Ramos (cell line): Measurements from ENCODE around the gene PLA1A.

Experiments
- in situ Hi-C: fragments of 300-500 bp; cut with MboI; formaldehyde crosslinking; loops from one replicate; pipeline ENCODE4 v1.14.3; 2022; ENCODE audit warnings: low sequenced_read_pairs; ENCODE audit not compliant: unreplicated experiment

Gene PLA1A

DNA sequence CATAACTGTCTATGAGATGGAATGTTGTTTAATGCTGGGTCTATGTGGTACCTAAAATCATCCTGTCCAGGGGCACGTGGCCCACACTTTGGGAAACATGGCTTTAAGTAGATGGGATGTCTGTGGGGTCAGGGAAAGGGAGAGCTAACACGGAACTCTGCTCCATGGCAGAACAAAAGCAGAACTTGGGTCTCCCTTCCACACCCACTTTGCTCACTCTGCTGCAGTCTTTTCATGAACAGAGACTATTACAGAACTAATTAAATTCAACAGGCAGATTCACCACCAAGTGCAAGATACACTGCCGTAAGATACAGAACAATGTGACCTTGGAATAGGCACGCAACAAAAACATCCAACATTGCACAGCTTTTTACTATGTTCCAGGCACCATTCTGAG, 34.5 kb downstream of the PLA1A start:
- in situ Hi-C loops = no loop called here

DNA sequence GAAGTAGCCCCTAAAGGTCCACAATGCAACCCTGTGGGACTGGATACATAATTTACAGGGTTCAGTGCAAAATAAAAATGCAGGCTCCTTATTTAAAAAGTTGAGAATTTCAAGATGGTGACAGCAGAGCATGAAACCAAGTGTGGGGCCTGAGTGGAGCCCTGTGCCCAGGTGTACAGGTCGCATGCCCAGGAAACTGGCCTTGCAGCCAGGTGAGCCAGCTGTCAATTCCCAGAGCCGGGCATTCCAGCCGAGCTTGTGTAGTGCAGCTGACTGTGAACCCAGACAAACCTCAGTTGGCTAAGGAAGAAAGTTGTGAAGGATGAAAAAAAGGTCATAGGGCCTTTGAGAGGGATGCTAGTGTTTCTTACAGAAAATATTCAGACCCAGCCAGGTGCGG, 35.1 kb downstream of the PLA1A start:
- in situ Hi-C loops = no loop called here

DNA sequence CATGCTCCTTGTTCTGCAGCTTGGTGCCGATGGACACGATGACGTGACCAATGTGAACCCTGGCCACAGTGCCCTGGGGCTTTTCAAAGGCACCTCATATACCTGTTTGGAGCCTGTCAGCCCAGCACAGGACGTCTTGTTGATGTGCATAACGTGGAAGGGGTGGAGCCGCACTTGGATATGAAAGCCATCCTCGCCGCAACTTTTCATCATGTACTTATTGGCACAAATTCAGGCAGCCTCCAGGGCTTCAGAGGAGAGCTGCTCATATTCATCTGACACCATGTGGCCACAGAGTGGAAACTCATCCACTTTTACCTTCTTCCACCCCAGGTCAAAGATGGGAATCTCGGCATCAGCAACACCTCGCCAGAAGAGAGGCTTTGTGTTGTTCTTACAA, 38.0 kb downstream of the PLA1A start:
- in situ Hi-C loops = no loop called here

DNA sequence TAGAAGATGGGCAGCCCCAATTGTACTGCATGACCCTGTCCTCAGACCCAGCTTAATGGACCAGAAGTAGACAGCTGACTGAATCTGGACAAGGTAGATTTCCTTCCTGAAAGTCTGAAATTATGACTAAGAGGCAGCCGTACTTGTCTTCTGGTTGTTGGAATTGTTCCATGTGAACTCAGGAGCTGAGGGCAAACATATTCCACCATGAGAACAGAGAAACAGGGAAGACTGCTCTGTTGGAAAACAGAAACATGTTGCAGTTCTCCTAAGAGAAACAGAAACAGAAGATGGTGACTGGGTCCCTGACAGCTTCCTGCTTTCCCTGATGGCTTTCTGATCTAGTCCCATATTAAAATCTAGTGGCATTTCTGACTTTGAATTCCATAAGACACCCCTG, 38.6 kb downstream of the PLA1A start:
- in situ Hi-C loops = no loop called here

DNA sequence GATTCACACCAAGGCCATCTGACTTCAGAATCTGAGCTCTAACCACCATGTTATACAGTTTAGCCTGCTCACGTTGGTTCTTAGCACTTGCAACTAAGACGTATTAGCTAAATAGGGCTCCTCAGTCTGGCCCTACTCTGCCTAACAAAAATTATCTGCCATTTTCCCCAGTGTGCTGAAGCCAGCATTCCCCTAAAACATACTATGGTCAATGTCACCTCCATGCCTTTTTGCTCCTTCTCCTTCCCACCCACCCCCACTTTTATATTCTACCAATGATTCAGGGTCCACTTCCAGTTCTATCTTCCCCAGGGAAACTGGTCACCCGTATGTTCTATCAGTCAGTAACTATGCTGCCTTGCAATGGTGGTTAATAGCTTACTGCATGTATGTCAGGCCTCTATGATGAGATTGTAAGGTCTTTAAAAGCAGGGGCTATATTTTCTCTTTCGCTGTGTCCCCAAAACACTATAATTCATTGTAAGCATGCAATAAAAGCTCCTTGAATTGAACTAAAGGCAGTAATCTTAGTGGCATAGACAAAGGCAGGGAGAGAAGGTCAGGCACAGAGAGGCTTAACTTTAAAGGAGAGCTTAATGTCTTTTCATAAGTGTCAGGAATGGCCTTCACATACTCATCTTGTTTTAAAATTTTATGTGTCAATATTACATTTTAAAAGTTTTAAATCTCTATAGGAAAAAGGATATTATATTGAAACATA, 39.4 kb downstream of the PLA1A start:
- in situ Hi-C loops = no loop called here

DNA sequence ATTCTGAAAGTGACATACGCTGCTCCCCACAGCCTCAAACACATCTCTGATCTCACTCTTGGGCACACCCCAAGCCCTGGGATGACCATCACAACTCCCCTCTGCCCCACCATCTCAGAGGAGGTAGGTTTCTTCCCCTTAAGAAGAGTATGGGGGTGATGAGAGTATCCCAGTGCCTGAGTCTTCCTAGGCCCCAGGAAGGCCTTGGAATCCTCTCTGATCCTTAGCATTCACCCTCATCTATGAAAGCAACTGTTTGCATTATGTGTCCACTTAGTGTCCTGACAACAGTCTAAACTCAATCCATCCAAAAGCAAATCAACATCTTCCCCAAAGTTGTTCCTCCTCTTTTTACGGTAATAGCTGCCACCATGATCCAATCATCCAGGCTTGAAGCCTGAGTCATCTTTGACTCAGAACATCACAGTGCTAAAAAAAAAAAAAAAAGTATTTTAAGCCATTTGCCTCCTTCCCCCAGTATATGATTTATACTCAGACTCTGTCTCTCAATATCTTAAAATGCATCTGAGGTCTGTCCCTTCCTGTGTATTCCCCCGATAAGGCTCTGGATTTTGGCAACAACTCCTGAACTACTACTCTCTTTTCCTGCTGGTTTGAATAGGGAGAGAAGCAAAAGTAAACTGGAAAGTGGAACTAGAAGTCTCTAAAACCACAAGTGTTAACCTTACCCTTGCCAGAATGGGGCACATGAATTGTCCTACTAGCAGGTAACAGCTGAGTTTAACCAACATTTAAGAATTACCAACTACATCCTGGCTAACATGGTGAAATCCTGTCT, 40.2 kb downstream of the PLA1A start:
- in situ Hi-C loops = no loop called here

DNA sequence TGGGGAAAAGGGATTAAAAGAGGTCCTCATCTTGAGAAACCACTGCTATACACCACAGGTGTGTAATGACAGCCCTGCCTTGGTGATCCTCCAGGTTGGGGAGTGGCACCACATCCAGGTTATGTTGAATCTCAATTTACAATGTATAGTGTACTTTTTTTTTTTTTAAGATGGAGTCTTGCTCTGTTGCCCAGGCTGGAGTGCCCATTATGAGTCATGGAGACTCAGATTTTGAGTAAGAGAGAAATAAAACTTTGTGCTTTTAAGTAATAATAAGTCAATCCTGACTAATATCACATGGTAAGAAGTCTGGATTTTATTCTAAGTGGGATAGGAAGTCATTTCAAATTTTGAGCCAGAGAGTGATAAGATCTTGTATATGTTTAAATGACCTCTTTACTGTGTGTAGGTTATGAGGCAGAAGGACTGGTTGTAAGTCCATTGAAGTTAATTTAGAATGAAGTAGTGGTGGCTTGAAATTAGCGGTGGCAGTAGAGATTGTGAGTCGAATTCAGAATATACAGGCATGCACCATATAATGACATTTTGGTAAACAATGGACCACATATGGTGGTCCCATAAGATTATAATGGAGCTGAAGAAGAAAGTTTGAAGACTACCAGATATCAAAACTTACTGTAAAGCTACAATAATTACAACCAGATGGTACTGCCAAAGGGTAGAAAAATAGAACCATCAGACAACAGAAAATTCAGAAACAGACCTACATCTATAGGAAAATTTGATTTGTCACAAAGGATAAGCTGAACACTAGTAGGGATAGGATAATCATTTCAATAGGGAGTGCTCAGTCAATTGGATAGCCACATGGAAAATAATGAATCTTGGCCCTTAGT, 42.0 kb downstream of the PLA1A start:
- in situ Hi-C loops = no loop called here

DNA sequence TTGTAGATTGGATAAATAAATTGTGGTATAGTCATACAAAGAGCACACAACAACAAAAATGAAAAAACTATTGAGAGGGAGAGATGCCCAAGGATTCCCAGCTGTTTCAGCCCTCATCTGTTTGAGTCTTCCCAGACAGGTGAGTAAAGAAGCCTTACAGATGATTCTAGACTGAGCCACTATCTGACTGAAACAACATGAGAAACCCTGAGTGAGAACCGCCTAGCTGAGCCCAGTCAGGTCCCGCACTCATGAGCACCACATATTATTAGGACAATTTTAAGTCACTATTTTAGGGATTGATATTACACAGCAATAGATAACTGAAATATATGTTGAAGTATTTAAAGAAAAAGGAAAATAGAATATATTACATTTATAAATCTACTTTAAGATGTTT, 43.7 kb downstream of the PLA1A start:
- in situ Hi-C loops = no loop called here

DNA sequence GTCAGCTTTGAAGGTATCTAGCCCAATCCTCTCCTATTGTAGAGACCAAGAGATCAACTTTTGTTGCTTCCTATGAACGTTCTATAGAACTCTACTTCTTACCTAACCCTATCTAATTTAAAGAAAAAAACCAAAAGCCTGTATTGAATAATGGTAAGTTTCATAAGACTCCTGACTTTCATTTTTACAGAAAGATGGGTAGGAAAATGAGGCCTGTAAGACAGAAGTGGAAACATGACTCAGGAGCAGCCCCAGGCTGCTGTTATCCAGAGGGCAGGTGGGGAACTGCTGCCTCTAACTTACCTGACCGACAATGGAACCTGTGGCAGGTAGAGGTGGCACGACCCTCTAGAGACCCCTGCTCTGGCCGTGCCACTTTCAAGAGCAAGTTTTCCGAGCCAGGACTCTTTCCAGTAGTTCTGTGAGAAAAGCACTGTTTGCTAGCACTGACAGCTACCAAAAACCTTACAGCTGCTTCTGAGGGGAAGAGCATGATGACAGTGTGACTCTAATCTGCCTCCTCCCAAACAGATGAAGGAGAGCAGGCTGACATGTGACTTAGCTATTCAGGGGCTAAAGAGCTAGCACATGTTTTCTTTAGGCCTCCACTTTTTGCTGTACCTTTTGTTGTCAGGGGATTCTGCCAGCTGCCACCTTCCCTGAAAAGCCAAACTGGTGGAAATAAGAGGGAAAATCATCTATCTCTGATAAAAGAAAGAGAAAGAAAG, 45.2 kb downstream of the PLA1A start:
- in situ Hi-C loops = no loop called here

DNA sequence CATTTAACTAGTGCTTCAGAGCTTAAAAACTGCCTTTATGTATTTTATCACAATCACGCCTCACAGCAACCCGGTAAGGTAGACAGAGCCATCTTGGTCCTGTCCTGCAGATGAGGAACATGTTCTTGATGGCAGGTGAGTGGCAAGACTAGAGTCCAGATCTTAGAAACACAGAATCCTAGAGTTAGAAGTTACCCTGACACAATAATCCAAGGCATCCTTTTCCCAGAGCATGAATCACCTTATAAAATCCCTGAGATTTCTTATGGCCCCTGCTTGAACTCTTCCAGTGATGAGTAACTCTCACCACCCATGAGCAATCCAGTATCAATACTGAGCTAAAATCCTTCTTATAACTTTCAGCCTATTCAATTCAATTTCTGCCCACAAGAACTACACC, 45.8 kb downstream of the PLA1A start:
- in situ Hi-C loops = no loop called here

DNA sequence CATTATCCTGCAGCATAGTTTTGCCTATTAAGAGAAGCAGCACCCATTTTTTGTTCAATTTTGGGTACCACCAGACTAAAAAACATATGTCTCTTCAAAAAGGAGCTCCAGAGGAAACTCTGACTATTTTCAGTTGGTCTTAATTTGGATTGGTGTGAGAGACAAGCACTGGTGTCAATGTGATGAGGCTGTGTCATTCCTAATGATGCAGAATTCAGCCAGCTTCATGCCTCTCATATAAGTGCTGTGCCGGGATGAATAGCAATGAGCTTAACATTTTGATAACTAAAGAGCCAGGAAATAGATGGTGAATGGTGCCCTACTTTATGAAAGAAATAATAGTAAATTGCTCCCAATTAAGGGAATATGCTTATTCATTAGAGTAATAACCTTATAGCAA, 46.8 kb downstream of the PLA1A start:
- in situ Hi-C loops = no loop called here

DNA sequence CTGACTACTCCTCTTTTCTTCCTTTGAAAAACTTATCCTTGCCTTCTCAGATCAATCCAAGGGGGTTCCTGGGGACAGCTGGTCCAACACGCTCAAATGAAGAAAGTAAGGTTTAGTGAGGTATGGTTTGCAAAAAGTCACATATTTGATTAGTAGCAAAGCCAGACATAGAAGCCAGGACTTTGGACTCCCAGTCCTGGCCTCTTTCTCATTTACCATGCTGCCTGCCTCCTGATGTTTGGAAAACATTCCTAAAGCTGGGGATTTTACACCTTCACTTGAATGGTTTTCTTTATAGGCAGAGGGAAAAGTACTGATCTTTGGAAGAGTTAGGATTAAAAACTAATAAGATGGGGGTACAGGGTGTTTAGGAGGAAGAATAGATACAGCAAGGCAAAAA, 48.1 kb downstream of the PLA1A start:
- in situ Hi-C loops = no loop called here

DNA sequence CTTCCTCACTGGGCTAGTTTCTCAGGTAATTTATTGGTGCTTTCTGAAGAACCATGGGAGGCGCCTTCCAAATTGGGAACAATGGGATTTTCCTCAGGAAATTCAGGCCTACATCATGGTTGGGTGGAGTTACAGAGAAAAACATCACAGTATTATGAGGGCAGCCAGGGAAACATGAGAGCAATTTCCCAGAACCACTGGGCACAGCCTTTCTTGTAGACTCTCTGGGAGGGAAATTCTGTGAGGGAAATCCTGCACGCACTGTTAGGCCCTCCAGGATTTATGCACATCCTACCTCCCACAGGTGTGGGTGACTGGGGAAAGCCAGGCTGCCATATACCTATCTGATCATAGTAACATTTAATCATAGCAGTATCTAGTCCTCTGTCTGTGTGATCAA, 49.5 kb downstream of the PLA1A start:
- in situ Hi-C loops = no loop called here

DNA sequence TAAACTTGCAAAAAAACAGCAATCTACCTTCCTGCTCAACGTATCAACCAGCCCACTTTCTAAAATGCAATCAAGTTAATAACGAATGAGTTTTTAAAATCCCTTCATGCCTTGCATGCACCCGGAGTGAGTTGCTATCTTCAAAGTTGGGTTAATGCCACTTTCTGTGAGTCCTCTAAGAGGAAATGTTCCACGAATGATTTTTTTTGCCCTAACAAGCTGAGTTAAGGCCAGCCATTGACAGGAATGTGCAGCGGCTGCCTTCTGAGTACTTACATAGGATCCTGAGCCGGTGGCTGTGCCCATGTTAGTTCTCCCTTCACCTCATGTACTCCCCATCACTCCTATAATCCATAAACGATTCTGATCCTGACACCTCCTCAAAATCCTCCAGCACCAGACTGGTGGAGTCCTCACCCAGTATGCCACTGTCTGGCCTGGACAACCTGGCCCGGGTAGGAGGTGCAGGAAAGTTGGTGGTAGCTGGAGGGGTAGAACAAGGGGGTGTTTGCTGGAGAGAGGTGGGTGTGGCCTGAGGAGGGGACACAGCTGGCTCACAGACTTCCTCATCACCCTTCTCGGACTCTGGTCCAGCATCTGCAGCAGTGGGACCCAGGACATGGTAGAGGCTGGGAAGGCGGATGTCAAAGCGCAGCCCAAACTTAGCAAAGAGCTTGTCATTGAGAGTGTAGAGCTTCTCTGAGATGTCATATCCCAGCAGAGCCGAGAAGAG, 50.3 kb downstream of the PLA1A start:
- in situ Hi-C loops = no loop called here

DNA sequence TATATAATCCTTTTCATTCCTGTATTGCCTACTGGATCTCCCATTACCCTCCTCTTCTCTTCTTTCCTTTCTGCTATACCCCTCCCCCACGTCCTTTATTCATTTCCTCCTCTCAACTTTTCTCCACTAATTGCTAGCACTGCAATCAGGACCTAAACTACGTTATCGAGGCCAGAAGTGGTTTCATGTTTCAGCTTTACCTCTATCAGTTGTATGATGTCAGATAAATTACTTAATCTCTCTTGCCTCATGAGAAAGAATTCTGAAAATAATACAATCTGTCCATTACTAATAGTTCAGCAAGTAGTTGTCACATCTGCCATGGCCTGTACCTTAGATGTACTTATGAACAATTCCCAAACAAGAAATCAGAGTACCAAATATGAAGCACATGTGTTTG, 52.1 kb downstream of the PLA1A start:
- in situ Hi-C loops = no loop called here

DNA sequence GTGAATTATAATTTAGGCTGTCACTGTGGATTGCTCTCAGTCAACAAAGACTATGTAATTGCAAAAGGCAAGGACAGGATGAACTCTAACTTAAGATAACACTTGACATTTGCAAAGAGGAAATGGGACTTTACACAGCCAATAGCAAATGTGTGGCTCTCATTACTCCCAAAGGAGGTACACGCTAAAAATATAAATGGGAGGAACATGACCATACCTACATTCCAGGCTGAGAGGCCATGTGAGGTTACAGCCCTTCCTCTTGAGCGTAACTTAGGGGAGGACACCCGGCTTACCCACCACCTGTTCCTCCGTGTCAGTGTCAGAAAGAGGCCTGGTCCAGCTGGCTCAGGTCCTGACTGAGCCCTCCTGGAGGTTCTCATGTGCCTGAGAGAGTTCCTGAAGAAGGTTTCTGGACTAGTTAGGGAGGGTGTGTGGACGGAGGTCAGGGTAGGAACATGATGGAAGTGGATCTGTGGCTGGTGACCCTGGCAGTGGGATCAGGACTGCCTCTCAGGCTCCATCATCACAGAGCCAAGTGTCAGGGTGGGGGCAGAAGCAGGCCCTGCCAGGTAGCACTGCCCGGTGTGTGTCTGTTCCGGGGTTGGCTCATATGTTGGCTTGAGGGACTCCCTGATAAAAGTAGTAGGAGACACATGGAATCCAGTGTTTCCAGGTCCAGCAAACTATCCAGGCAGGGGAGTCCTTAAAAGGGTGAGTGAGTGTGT, 54.8 kb downstream of the PLA1A start:
- in situ Hi-C loops = no loop called here

DNA sequence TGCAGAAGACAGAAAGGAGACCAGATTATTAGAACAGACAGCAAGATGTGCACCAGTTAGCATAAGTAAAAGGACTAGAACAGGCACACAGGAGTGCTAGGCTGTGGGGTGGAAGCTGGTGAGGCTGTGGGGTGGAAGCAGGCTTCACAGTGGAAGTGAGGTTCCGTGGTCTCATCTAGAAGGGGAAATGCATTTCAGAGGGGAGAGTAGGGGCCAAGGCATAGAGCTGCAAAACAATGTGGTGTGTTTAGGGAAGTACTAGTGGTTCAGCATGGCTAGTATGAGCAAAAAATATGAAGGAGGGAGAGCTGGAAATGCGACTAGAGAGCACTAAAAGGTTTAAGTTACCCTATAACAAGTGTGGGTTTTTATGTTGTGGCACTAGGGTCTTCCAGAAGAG, 56.2 kb downstream of the PLA1A start:
- in situ Hi-C loops = no loop called here

DNA sequence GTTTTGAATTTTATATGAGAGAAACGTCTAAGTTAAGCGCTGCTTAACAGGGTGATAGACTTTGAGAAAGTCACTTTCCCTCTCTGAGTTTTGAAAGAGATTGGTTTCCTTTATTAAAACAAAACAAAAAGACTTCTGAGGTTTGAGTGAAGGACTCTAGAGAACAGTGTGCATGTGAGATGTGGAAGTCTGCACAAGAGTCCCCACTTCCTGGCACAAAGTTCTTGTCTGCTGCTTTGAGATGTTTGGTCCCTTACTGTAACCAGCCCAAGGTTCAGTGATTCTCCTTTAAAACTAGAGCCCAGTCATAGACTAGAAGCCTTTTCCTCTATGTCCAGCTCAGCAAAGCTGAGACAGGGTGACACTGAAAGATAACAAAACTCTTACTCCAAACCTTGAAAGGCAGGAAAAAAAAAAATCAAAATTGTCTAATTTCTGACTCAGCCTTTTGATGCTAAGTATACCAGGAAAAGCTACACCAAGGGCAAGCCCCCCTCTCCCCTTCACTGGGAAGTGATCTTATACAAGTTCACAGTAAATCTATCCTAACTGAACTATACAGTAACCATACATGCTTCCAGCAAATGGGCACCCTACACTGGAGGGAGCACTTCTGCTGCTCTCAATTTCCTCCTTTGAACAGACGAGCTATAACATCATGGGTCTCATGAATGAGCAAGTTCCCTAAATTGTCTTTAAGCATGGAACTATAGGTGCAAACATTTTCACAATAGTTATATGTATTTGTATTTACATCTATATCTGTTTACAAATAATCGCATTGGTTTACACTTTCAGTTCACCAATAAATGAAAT, 60.4 kb downstream of the PLA1A start:
- in situ Hi-C loops = no loop called here
